HepG2 (cell line): ENCODE data around the gene ENHO. TPM values are rescaled to one million over a fixed set of nuclear protein-coding genes. Genes with fewer than 3 reads are reported as not detected.
A peak's percentile ranks its signal among the peaks of the same experiment; 100 is the strongest.

Experiments
- CCAR2 ChIP-seq: fragments of 200-400 bp; formaldehyde crosslinking; optimal IDR thresholded peaks from 2 replicates; pipeline ENCODE3; 2018; ENCODE audit warnings: low read depth, mild to moderate bottlenecking, low read length, moderate library complexity
- HES4 ChIP-seq: sonication (generic); formaldehyde crosslinking; IDR thresholded peaks from 2 replicates; pipeline ENCODE4 v1.9.0; 2021; ENCODE audit warnings: mild to moderate bottlenecking, missing genetic modification reagents, borderline replicate concordance
- HMGA1 ChIP-seq: sonication (generic); formaldehyde crosslinking; conservative IDR thresholded peaks from 2 replicates; pipeline ENCODE4 v1.4.0; 2020; ENCODE audit warnings: missing genetic modification reagents
- MAZ ChIP-seq, 2 experiments: sonication (generic) in 1 of 2; formaldehyde crosslinking in 1 of 2; IDR thresholded peaks; 2 replicates each; pipeline versions ENCODE4 v1.5.0 to v1.6.1; 2012 to 2020; ENCODE audit warnings: low read depth in 2 of 2, mild to moderate bottlenecking in 2 of 2, borderline replicate concordance in 1 of 2, improper control_type of control experiment in 1 of 2, low read length in 1 of 2, missing genetic modification reagents in 1 of 2, moderate library complexity in 1 of 2
- NFE2L1 ChIP-seq: sonication (generic); formaldehyde crosslinking; IDR thresholded peaks from 2 replicates; pipeline ENCODE4 v1.4.0; 2020; ENCODE audit warnings: missing genetic modification reagents, mild to moderate bottlenecking, borderline replicate concordance
- RFX1 ChIP-seq: fragments of 450-650 bp; IDR thresholded peaks from 2 replicates; pipeline ENCODE4 v1.6.1; 2017
- SP1 ChIP-seq, 2 experiments: fragments of 450-650 bp in 1 of 2; sonication (generic) in 1 of 2; formaldehyde crosslinking in 1 of 2; IDR thresholded peaks; 2 replicates each; pipeline versions ENCODE4 v1.4.0 to v1.6.1; 2016 to 2020; ENCODE audit warnings: missing genetic modification reagents in 1 of 2
- SP140L ChIP-seq: sonication (generic); formaldehyde crosslinking; IDR thresholded peaks from 2 replicates; pipeline ENCODE4 v1.4.0; 2020; ENCODE audit warnings: missing genetic modification reagents, borderline replicate concordance
- SRSF9 ChIP-seq: fragments of 200-400 bp; formaldehyde crosslinking; IDR thresholded peaks from 2 replicates; pipeline ENCODE4 v1.6.1; 2018; ENCODE audit warnings: borderline replicate concordance, mild to moderate bottlenecking, low read depth, low read length; ENCODE audit not compliant: insufficient read depth, poor library complexity, severe bottlenecking
- TBX3 ChIP-seq: fragments of 450-650 bp; IDR thresholded peaks from 2 replicates; pipeline ENCODE4 v1.6.1; 2017; ENCODE audit warnings: antibody characterized with exemption, mild to moderate bottlenecking, inconsistent platforms, borderline replicate concordance
- TCF7L2 ChIP-seq: IDR thresholded peaks from 2 replicates; pipeline ENCODE4 v1.6.1; 2011; ENCODE audit warnings: mild to moderate bottlenecking, low read depth, low read length, moderate library complexity
- ZBTB42 ChIP-seq: sonication (generic); formaldehyde crosslinking; IDR thresholded peaks from 2 replicates; pipeline ENCODE4 v1.5.0; 2020; ENCODE audit warnings: mild to moderate bottlenecking, missing genetic modification reagents
- ZIK1 ChIP-seq: sonication (generic); formaldehyde crosslinking; IDR thresholded peaks from 2 replicates; pipeline ENCODE4 v1.5.0; 2020; ENCODE audit warnings: mild to moderate bottlenecking, low read depth, missing genetic modification reagents, borderline replicate concordance
- ZMAT3 ChIP-seq: sonication (generic); formaldehyde crosslinking; conservative IDR thresholded peaks from 2 replicates; pipeline ENCODE4 v1.7.0; 2021; ENCODE audit warnings: missing genetic modification reagents
- ZMYM2 ChIP-seq: sonication (generic); formaldehyde crosslinking; IDR thresholded peaks from 2 replicates; pipeline ENCODE4 v1.8.0; 2022; ENCODE audit warnings: mild to moderate bottlenecking, missing genetic modification reagents
- ZNF264 ChIP-seq: sonication (generic); formaldehyde crosslinking; IDR thresholded peaks from 2 replicates; pipeline ENCODE4 v1.4.0; 2020; ENCODE audit warnings: missing genetic modification reagents
- ZNF431 ChIP-seq: sonication (generic); formaldehyde crosslinking; IDR thresholded peaks from 2 replicates; pipeline ENCODE4 v1.9.0; 2022; ENCODE audit warnings: missing genetic modification reagents, low read depth, mild to moderate bottlenecking, borderline replicate concordance
- ZNF530 ChIP-seq: sonication (generic); formaldehyde crosslinking; IDR thresholded peaks from 2 replicates; pipeline ENCODE4 v1.5.0; 2020; ENCODE audit warnings: low read depth, mild to moderate bottlenecking, missing genetic modification reagents
- ZNF547 ChIP-seq: sonication (generic); formaldehyde crosslinking; IDR thresholded peaks from 2 replicates; pipeline ENCODE4 v1.5.1; 2020; ENCODE audit warnings: mild to moderate bottlenecking, missing genetic modification reagents
- ZNF558 ChIP-seq: sonication (generic); formaldehyde crosslinking; IDR thresholded peaks from 2 replicates; pipeline ENCODE4 v1.9.0; 2022; ENCODE audit warnings: mild to moderate bottlenecking, missing genetic modification reagents, borderline replicate concordance
- ZNF674 ChIP-seq: sonication (generic); formaldehyde crosslinking; IDR thresholded peaks from 2 replicates; pipeline ENCODE4 v1.5.0; 2020; ENCODE audit warnings: low read depth, mild to moderate bottlenecking, missing genetic modification reagents
- ZSCAN12 ChIP-seq: sonication (generic); formaldehyde crosslinking; IDR thresholded peaks from 2 replicates; pipeline ENCODE4 v1.9.0; 2021; ENCODE audit warnings: mild to moderate bottlenecking, missing genetic modification reagents
- polyA plus RNA-seq, 8 experiments: library from polyadenylated mRNA; depleted of rRNA in 3 of 8; stranded (reverse) in 7 of 8; unstranded in 1 of 8; fragments of >200 nt; fragmentation: Illumina TruSeq in 4 of 8; extraction: Trizol in 4 of 8; gene quantifications; 2 replicates each; pipeline versions ENCODE4 v1.2.1 to v1.2.3, GENCODE V29; 2011 to 2016; ENCODE audit warnings: low read depth in 4 of 8, missing spikeins in 1 of 8, mixed read lengths in 1 of 8; ENCODE audit not compliant: insufficient read depth in 1 of 8
- total RNA-seq, 5 experiments: library from RNA; depleted of rRNA; stranded (reverse); fragments of >200 nt; fragmentation: Illumina TruSeq; extraction: Trizol; gene quantifications; 2 replicates each; pipeline ENCODE4 v1.2.3, GENCODE V29; 2016; ENCODE audit warnings: low read depth in 1 of 5
- TF ChIP-seq, protein P1 (sequence below): sonication (generic); formaldehyde crosslinking; IDR thresholded peaks from 2 replicates; pipeline ENCODE4 v1.4.0; 2020; ENCODE audit warnings: missing genetic modification reagents

Gene ENHO
- total and polyA plus RNA-seq, 2 of the 13 experiments (the other 11 are each of a cell fraction or from before 2014, with no cell fraction given): 0.08 to 0.60 TPM

DNA sequence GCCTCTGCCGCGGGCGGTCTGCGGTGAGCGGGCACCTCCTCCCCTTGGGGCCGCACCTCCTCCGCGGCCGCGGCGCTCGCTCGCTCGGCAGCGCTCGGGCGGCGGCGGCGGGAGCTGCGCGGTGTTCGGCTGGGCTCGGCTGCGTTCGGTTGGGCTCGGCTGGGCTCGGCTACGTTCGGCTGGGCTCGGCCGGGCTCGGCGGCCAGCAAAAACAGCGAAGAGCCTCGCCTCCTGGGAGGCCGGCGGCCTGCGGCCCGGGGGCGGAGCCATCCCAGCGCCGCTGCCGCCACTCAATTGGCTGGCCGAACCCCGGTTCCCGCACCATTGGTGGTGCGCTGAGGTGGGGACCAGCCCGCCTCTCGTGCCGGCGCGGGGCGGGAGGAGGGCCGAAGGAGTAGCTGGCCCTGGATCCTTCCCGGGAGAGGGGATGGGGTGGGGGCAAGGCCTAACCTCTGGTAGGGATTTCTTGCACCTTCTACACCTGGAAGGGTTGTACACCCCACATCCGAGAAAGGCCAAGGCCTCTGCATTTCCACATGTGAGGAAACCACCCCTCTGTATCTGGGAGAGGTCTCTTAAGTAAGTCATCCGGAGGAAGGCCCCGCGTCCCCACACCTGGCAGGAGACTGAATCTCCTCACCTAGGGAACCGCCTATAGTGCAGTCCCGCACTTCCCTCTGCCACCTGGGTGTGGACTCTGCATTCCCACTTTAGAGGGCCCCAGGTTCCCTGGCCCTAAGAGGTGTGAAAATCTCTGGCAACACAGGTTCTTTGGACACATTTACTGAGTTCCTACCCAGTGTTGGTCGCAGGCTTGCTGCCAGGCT is at the start of gene ENHO (continued):
- no peak for TF ChIP-seq ZSCAN12
- TF ChIP-seq ZNF547 (CRISPR knock-in tag): 0 out of 2 replicates have a peak, but pooled peaks have one; percentile 69
- no peak for TF ChIP-seq HMGA1 (CRISPR knock-in tag)
- TF ChIP-seq, protein P1, sequence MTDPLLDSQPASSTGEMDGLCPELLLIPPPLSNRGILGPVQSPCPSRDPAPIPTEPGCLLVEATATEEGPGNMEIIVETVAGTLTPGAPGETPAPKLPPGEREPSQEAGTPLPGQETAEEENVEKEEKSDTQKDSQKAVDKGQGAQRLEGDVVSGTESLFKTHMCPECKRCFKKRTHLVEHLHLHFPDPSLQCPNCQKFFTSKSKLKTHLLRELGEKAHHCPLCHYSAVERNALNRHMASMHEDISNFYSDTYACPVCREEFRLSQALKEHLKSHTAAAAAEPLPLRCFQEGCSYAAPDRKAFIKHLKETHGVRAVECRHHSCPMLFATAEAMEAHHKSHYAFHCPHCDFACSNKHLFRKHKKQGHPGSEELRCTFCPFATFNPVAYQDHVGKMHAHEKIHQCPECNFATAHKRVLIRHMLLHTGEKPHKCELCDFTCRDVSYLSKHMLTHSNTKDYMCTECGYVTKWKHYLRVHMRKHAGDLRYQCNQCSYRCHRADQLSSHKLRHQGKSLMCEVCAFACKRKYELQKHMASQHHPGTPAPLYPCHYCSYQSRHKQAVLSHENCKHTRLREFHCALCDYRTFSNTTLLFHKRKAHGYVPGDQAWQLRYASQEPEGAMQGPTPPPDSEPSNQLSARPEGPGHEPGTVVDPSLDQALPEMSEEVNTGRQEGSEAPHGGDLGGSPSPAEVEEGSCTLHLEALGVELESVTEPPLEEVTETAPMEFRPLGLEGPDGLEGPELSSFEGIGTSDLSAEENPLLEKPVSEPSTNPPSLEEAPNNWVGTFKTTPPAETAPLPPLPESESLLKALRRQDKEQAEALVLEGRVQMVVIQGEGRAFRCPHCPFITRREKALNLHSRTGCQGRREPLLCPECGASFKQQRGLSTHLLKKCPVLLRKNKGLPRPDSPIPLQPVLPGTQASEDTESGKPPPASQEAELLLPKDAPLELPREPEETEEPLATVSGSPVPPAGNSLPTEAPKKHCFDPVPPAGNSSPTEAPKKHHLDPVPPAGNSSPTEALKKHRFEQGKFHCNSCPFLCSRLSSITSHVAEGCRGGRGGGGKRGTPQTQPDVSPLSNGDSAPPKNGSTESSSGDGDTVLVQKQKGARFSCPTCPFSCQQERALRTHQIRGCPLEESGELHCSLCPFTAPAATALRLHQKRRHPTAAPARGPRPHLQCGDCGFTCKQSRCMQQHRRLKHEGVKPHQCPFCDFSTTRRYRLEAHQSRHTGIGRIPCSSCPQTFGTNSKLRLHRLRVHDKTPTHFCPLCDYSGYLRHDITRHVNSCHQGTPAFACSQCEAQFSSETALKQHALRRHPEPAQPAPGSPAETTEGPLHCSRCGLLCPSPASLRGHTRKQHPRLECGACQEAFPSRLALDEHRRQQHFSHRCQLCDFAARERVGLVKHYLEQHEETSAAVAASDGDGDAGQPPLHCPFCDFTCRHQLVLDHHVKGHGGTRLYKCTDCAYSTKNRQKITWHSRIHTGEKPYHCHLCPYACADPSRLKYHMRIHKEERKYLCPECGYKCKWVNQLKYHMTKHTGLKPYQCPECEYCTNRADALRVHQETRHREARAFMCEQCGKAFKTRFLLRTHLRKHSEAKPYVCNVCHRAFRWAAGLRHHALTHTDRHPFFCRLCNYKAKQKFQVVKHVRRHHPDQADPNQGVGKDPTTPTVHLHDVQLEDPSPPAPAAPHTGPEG (CRISPR knock-in tag): no peak
- TF ChIP-seq HES4 (CRISPR knock-in tag): no peak
- no peak for TF ChIP-seq NFE2L1
- TF ChIP-seq ZNF530 (CRISPR knock-in tag): no peak
- TF ChIP-seq ZNF431: 0 out of 2 replicates have a peak, but pooled peaks have one; percentile 42
- TF ChIP-seq MAZ (IDR thresholded peaks at IDR 0.05; ENCODE audit: borderline replicate concordance, low read depth, low read length): 0 out of 2 replicates have a peak, but pooled peaks have one; percentile 28
- peak; percentile 66 for TF ChIP-seq MAZ (CRISPR knock-in tag; IDR thresholded peaks at IDR 0.05; ENCODE audit: low read depth)
- no peak for TF ChIP-seq ZNF264 (CRISPR knock-in tag)
- TF ChIP-seq ZNF674 (CRISPR knock-in tag): no peak
- TF ChIP-seq TBX3: no peak
- TF ChIP-seq ZBTB42: no peak
- no peak for TF ChIP-seq SRSF9
- TF ChIP-seq ZIK1 (CRISPR knock-in tag): no peak
- 0 out of 2 replicates have a peak, but pooled peaks have one; percentile 44 for TF ChIP-seq ZMAT3
- no peak for TF ChIP-seq SP1 (IDR thresholded peaks at IDR 0.05)
- peak; percentile 40; the same call in 1 of the 2 replicates for TF ChIP-seq SP1 (CRISPR knock-in tag; IDR thresholded peaks at IDR 0.05)
- no peak for TF ChIP-seq TCF7L2
- no peak for TF ChIP-seq CCAR2
- TF ChIP-seq RFX1: no peak
- TF ChIP-seq SP140L (CRISPR knock-in tag): no peak
- no peak for TF ChIP-seq ZNF558 (CRISPR knock-in tag)
- TF ChIP-seq ZMYM2: no peak
